ENCODE results near the gene POLR2J. TPM values are rescaled to one million over a fixed set of nuclear protein-coding genes. Genes with fewer than 3 reads are reported as not detected.
"Not testable (repeated sequence)": the region's sequence is repeated elsewhere in the genome, so short reads cannot be mapped to it uniquely, and the experiment has no call there.

POLR2J gene
- total RNA-seq, 1 donor from 2014 or later = 45.2 TPM

DNA sequence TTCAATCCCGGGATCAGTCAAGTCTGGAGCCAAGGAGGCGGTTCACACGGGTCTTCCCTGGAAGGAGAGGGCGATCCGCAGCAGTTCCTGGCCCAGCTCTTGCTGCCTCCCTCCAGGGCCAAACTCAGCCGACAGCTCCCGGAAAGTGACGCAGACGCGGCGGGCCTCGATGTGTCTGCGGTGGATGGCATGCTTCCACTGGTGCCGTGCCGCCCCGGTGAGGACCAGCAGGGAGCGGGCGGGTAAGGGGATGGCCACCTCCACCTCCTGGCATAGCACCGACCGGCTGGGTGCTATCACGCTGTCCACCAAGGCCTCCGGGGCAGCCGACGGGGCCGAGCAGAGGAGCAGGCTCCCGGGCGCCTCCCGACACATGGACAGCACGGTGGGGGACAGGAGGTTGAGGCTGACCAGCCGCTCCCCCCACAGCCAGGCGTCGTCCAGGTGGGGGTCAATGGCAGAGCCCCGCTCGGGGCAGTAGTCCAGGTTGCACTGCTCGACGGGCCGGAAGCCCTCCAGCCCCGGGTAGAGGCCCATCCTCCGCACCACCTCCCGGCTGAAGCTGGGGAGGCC is 21.3 kb downstream of the POLR2J start:
- Mint-ChIP-seq H3K27ac (ENCODE audit: unreplicated experiment) (no peak overlapping the region), H3K4me3 (ENCODE audit: unreplicated experiment) (no peak overlapping the region), H3K36me3 (ENCODE audit: unreplicated experiment) (peaks cover 4% of the 10 kb centered on the region), H3K9me3 (ENCODE audit: unreplicated experiment) (no peaks in the 10 kb centered on the region), H3K27me3 (ENCODE audit: unreplicated experiment) (no peaks in the 10 kb centered on the region), H3K4me1 (ENCODE audit: unreplicated experiment) (peaks cover under 1% of the 10 kb centered on the region)
- TF ChIP-seq, protein P1, sequence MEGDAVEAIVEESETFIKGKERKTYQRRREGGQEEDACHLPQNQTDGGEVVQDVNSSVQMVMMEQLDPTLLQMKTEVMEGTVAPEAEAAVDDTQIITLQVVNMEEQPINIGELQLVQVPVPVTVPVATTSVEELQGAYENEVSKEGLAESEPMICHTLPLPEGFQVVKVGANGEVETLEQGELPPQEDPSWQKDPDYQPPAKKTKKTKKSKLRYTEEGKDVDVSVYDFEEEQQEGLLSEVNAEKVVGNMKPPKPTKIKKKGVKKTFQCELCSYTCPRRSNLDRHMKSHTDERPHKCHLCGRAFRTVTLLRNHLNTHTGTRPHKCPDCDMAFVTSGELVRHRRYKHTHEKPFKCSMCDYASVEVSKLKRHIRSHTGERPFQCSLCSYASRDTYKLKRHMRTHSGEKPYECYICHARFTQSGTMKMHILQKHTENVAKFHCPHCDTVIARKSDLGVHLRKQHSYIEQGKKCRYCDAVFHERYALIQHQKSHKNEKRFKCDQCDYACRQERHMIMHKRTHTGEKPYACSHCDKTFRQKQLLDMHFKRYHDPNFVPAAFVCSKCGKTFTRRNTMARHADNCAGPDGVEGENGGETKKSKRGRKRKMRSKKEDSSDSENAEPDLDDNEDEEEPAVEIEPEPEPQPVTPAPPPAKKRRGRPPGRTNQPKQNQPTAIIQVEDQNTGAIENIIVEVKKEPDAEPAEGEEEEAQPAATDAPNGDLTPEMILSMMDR (IDR thresholded peaks at IDR 0.05) = no peak
- DNase-seq (ENCODE audit: extremely low spot score, unreplicated experiment) = no peak

DNA sequence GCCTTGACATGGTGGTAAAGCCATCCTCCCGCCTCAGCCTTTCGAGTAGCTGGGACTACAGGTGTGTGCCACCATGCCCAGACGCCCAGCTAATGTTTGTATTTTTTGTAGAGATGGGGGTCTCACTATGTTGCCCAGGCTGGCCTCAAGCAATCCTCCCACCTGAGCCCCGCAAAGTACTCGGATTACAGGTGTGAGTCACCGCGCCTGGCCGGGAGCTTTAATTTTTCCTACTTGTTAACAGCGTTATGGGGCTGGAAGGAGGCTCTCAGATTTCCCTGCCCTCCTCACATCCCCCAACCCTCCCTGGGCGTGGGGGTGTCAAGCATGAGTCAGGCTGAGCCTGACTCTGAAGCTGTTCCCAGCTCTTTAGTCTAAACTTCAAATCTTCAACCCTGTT is 22.4 kb downstream of the POLR2J start:
- TF ChIP-seq, protein P1 (IDR thresholded peaks at IDR 0.05) = no peak
- peaks cover 4% of the 10 kb centered on the region for H3K36me3 Mint-ChIP-seq (ENCODE audit: unreplicated experiment)
- no peak overlapping the region for H3K4me3 Mint-ChIP-seq (ENCODE audit: unreplicated experiment)
- H3K27me3 Mint-ChIP-seq (ENCODE audit: unreplicated experiment) = no peaks in the 10 kb centered on the region
- H3K9me3 Mint-ChIP-seq (ENCODE audit: unreplicated experiment) = no peaks in the 10 kb centered on the region
- no peak overlapping the region for H3K27ac Mint-ChIP-seq (ENCODE audit: unreplicated experiment)
- no peaks in the 10 kb centered on the region for H3K4me1 Mint-ChIP-seq (ENCODE audit: unreplicated experiment)
- no peak for DNase-seq (ENCODE audit: extremely low spot score, unreplicated experiment)

DNA sequence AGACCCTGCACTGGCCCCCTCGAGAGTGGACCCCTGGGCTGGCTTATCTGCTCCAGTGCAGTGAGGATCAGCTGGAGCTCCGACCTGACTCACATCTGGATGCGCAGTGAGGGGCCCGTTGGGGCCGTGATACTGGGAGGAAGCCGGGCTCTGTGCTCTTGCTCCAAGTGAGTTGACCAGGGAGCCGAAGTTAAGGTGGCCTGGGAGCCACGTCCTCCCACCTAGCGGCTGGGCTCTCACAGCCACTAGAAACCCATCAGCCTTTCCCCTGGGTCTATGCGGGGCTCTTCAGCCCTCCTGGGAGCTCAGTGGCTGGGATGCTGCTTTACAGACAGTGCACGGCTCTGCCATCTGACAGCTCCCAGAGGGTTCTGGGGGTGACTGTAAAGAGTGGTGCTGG is 23.1 kb downstream of the POLR2J start:
- Mint-ChIP-seq H3K4me3 (ENCODE audit: unreplicated experiment) (no peak overlapping the region), H3K27ac (ENCODE audit: unreplicated experiment) (no peak overlapping the region), H3K27me3 (ENCODE audit: unreplicated experiment) (no peaks in the 10 kb centered on the region), H3K4me1 (ENCODE audit: unreplicated experiment) (no peaks in the 10 kb centered on the region), H3K36me3 (ENCODE audit: unreplicated experiment) (peaks cover 4% of the 10 kb centered on the region), H3K9me3 (ENCODE audit: unreplicated experiment) (no peaks in the 10 kb centered on the region)
- TF ChIP-seq, protein P1 (IDR thresholded peaks at IDR 0.05) = no peak
- DNase-seq (ENCODE audit: extremely low spot score, unreplicated experiment) = no peak

DNA sequence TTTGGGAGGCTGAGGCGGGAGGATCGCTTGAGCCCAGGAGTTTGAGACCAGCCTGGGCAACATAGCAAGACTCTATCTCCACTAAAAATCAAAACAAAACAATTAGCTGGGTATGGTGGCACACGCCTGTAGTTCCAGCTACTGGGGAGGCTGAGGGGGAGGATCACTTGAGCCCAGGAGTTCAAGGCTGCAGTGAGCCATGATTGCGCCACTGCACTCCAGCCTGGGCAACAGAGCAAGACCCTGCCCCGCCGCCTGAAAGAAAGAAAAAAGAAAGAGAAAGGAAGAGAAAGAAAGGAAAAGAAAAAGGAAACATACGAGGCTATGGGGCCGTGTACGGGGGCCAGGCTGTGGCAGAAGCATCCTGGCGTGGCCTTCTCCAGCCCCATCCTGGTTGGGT is 23.8 kb downstream of the POLR2J start:
- H3K27ac Mint-ChIP-seq (ENCODE audit: unreplicated experiment); H3K27me3 Mint-ChIP-seq (ENCODE audit: unreplicated experiment); H3K4me3 Mint-ChIP-seq (ENCODE audit: unreplicated experiment); H3K9me3 Mint-ChIP-seq (ENCODE audit: unreplicated experiment); DNase-seq (ENCODE audit: extremely low spot score, unreplicated experiment); H3K4me1 Mint-ChIP-seq (ENCODE audit: unreplicated experiment); H3K36me3 Mint-ChIP-seq (ENCODE audit: unreplicated experiment): not testable (repeated sequence)

DNA sequence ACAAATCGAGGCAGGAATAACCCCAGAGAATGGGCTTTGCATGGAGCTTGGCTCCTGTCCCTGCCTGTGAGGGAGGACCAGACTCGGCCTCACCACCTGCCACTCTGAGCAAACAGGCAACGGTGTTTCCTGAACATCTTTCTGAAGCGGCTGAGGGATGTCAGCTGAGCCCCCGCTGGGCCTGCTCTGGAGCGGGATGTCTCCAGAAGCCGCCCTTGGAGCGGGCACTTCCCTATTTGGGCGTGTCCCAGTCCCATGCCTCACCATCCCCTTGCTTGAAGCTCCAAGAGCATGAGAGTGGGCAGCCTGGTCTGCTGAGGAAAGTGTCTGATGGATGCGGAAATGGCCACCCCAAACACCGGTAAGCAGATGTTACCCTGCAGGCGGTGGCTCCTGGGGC is 24.3 kb downstream of the POLR2J start:
- Mint-ChIP-seq H3K4me1 (ENCODE audit: unreplicated experiment) (no peaks in the 10 kb centered on the region), H3K27me3 (ENCODE audit: unreplicated experiment) (no peaks in the 10 kb centered on the region), H3K9me3 (ENCODE audit: unreplicated experiment) (no peaks in the 10 kb centered on the region), H3K36me3 (ENCODE audit: unreplicated experiment) (peaks cover 2% of the 10 kb centered on the region), H3K4me3 (ENCODE audit: unreplicated experiment) (no peak overlapping the region), H3K27ac (ENCODE audit: unreplicated experiment) (no peak overlapping the region)
- DNase-seq (ENCODE audit: extremely low spot score, unreplicated experiment) = no peak
- TF ChIP-seq, protein P1 (IDR thresholded peaks at IDR 0.05) = no peak

DNA sequence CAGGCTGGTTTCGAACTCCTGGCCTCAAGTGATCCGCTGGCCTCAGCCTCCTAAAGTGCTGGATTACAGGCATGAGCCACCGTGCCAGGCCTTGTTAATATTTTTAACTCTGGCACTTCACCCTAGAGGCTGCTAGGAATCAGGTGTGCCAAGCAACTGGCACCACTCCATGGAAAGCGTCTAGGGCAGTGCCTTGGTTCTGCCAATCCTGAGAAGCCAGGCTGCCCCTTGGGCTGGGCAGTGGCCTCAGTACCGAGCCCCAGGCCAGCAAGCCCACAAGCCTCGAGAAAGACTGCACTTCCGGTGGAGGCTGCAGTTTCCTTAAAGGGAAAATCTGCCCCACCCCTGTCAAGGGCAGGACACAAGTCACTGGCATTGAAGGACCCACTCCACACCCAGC is 25.4 kb downstream of the POLR2J start:
- Mint-ChIP-seq H3K4me3 (ENCODE audit: unreplicated experiment) (no peak overlapping the region), H3K27ac (ENCODE audit: unreplicated experiment) (no peak overlapping the region), H3K27me3 (ENCODE audit: unreplicated experiment) (no peaks in the 10 kb centered on the region), H3K9me3 (ENCODE audit: unreplicated experiment) (no peaks in the 10 kb centered on the region), H3K4me1 (ENCODE audit: unreplicated experiment) (peaks cover 2% of the 10 kb centered on the region), H3K36me3 (ENCODE audit: unreplicated experiment) (peaks cover 6% of the 10 kb centered on the region)
- no peak for DNase-seq (ENCODE audit: extremely low spot score, unreplicated experiment)
- TF ChIP-seq, protein P1 (IDR thresholded peaks at IDR 0.05) = no peak

All from osteocyte (in vitro differentiated cells).